Measurements from ENCODE around the gene CLK4.

The CLK4 gene

GRCh38 chr5:178564397-178564796 lies 62.5 kb downstream of the CLK4 start:
- DNase-seq (ENCODE audit: extremely low read depth, low read depth), result no peak
- no peak for TF ChIP-seq CTCF (IDR thresholded peaks at IDR 0.05; ENCODE audit: low read depth, low read length)

- no peak for DNase-seq (ENCODE audit: extremely low read depth, low read depth)
- TF ChIP-seq CTCF (IDR thresholded peaks at IDR 0.05; ENCODE audit: low read depth, low read length), result no peak
These were observed 63.2 kb downstream of the CLK4 start for GRCh38 chr5:178563621-178564020.

- no peak for DNase-seq (ENCODE audit: extremely low read depth, low read depth)
- TF ChIP-seq CTCF (IDR thresholded peaks at IDR 0.05; ENCODE audit: low read depth, low read length), result no peak
These were observed 65.0 kb downstream of the CLK4 start for GRCh38 chr5:178561746-178562264.

GRCh38 chr5:178560911-178561310 lies 65.9 kb downstream of the CLK4 start:
- TF ChIP-seq CTCF (IDR thresholded peaks at IDR 0.05; ENCODE audit: low read depth, low read length), result no peak
- no peak for DNase-seq (ENCODE audit: extremely low read depth, low read depth)

GRCh38 chr5:178557416-178557815 lies 69.4 kb downstream of the CLK4 start:
- DNase-seq (ENCODE audit: extremely low read depth, low read depth), result no peak
- TF ChIP-seq CTCF (IDR thresholded peaks at IDR 0.05; ENCODE audit: low read depth, low read length), result no peak

GRCh38 chr5:178555771-178556211 lies 71.1 kb downstream of the CLK4 start:
- TF ChIP-seq CTCF (IDR thresholded peaks at IDR 0.05; ENCODE audit: low read depth, low read length), result no peak
- DNase-seq (ENCODE audit: extremely low read depth, low read depth), result no peak

- no peak for DNase-seq (ENCODE audit: extremely low read depth, low read depth)
- no peak for TF ChIP-seq CTCF (IDR thresholded peaks at IDR 0.05; ENCODE audit: low read depth, low read length)
These were observed 71.8 kb downstream of the CLK4 start for GRCh38 chr5:178555005-178555404.

Measured in AG09319 (cell line).